ENCODE results near the gene ASS1.
"Not testable (repeated sequence)": the region's sequence is repeated elsewhere in the genome, so short reads cannot be mapped to it uniquely, and the experiment has no call there.

ASS1 gene

GRCh38 chr9:130433947-130434262 lies 10.9 kb upstream of the ASS1 start:
- DNase-seq (ENCODE audit: low read depth in 2 of 2) = no peak

GRCh38 chr9:130434656-130435055 lies 10.1 kb upstream of the ASS1 start:
- DNase-seq (ENCODE audit: low read depth in 2 of 2) = not testable (repeated sequence)

- no peak for DNase-seq (ENCODE audit: low read depth in 2 of 2)
Measured at GRCh38 chr9:130437011-130437789, 7.6 kb upstream of the ASS1 start.

- no peak for DNase-seq (ENCODE audit: low read depth in 2 of 2)
Measured at GRCh38 chr9:130438382-130438981, 6.3 kb upstream of the ASS1 start.

GRCh38 chr9:130441031-130441430 lies 3.7 kb upstream of the ASS1 start:
- DNase-seq (ENCODE audit: low read depth in 2 of 2) = no peak

GRCh38 chr9:130442746-130443455 lies 1.9 kb upstream of the ASS1 start:
- no peak for DNase-seq (ENCODE audit: low read depth in 2 of 2)

- DNase-seq (ENCODE audit: low read depth in 2 of 2) = no peak
Measured at GRCh38 chr9:130443456-130443801, 1.3 kb upstream of the ASS1 start.

- DNase-seq (ENCODE audit: low read depth in 2 of 2) = no peak
Measured at GRCh38 chr9:130443840-130444492, 795 bp upstream of the ASS1 start.

- no peak for DNase-seq (ENCODE audit: low read depth in 2 of 2)
Measured at GRCh38 chr9:130445268-130445983, 665 bp downstream of the ASS1 start.

- peak; percentile 76 to 78 for DNase-seq (ENCODE audit: low read depth in 2 of 2)
Measured at GRCh38 chr9:130446101-130446861, 1.5 kb downstream of the ASS1 start.

GRCh38 chr9:130447193-130447816 lies 2.5 kb downstream of the ASS1 start:
- DNase-seq (ENCODE audit: low read depth in 2 of 2) = no peak

GRCh38 chr9:130448035-130448624 lies 3.4 kb downstream of the ASS1 start:
- DNase-seq (ENCODE audit: low read depth in 2 of 2) = peak; percentile 49 to 56

GRCh38 chr9:130448771-130449603 lies 4.2 kb downstream of the ASS1 start:
- no peak for DNase-seq (ENCODE audit: low read depth in 2 of 2)

GRCh38 chr9:130450344-130451003 lies 5.7 kb downstream of the ASS1 start:
- DNase-seq (ENCODE audit: low read depth in 2 of 2) = no peak

GRCh38 chr9:130451004-130451390 lies 6.2 kb downstream of the ASS1 start:
- no peak for DNase-seq (ENCODE audit: low read depth in 2 of 2)

GRCh38 chr9:130451509-130452388 lies 7.0 kb downstream of the ASS1 start:
- DNase-seq (ENCODE audit: low read depth in 2 of 2) = peak; percentile 89 to 90

GRCh38 chr9:130452835-130453234 lies 8.1 kb downstream of the ASS1 start:
- no peak for DNase-seq (ENCODE audit: low read depth in 2 of 2)

GRCh38 chr9:130453487-130453886 lies 8.7 kb downstream of the ASS1 start:
- no peak for DNase-seq (ENCODE audit: low read depth in 2 of 2)

Measured in fibroblast of skin of left biceps (primary cell).